Measurements from ENCODE around the gene PHYH. TPM values are rescaled to one million over a fixed set of nuclear protein-coding genes. Genes with fewer than 3 reads are reported as not detected.

PHYH gene
- 16.0 and 16.7 TPM in 2 replicates for total RNA-seq (ENCODE audit: low replicate concordance)

GRCh38 chr10:13299437-13300287 lies at the start of gene PHYH:
TSS of gene PHYH (minus strand) at chr10:13300064. CDS start at chr10:13300042, 22 bp downstream.

DNA sequence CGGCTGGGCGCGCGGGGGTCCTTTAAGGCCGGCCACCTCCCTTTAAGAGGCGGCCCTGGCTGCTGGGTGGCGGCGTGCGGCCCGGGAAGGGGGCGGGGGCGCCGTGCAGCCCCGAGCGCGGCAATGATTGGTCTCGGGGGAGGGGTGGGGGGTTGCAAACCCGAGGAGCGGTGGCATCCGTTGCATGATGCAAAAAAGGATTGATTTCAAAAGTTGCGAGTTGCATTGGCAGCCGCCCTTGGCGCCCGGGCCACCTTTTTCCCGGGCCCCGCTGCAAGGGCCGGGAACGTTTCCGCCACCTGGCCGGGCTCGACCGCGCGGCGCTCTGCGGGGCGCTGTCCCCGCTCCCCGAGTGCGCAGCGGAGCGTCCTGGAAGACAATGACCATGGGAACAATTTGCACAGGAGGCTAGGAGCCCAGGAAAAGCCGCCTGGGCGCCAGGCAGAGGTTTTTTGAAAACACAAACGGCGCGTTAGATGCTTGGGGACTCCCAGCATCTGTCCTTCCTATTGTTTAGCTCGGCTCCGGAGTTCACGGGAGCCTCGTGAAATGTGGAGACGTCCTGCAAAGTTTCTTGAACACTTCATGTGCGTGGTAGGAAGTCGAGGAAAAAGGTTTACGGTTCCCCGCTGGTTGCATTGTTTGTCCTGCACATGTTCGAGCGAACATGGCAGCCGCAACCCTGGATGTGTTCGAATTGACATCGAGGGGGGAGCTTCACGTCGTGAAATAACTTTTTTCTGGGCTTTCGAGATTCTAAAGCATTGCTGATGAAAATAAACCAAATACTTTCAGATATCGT lies 48.6 kb upstream of the PHYH start, which contains the start of gene SEPHS1:
SEPHS1 (minus strand) TSS at position 78 of the 802 bp plus-strand sequence. CDS start 3,343 bp downstream, outside the sequence.

DNA sequence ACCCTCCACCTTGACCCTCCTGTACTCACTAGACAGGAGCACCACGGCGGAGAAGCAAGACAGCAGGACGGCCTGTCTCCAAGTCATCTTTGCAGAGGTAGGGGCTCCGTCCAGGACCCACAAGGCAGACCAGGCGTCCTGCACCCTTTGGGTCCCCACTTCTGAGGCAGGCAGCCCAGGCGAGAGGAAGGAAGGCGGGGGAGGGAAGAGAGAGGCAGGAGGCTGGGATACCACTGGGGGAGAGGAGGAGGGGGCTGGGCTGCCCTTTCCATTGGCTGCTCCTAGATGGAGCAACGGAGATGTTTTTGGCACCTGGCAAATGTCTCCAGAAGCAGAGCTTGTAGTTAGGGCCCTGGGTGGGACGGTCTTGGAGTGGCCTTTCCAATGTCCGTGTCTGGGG lies 65.7 kb downstream of the PHYH start, which contains the start of gene UCMA:
UCMA (minus strand) TSS at position 203 of the 400 bp plus-strand sequence; CDS start at position 87, 116 bp downstream.

Other genes starting within 250 kb of the PHYH start
- 89.3 and 272 TPM in 2 replicates for gene OPTN, start 199.9 kb downstream of the PHYH start, total RNA-seq (ENCODE audit: low replicate concordance)
- 0.35 and 2.8 TPM in 2 replicates for gene MCM10, start 138.5 kb downstream of the PHYH start, total RNA-seq (ENCODE audit: low replicate concordance)
- gene UCMA, start 65.7 kb downstream of the PHYH start, total RNA-seq (ENCODE audit: low replicate concordance) = not detected in 2 replicates
- gene SEPHS1, start 48.2 kb upstream of the PHYH start, total RNA-seq (ENCODE audit: low replicate concordance) = 23.2 and 28.6 TPM in 2 replicates
- 2.3 and 3.2 TPM in 2 replicates for gene BEND7, start 228.9 kb upstream of the PHYH start, total RNA-seq (ENCODE audit: low replicate concordance)